ENCODE results near the gene PLEKHO2. TPM values are rescaled to one million over a fixed set of nuclear protein-coding genes. Genes with fewer than 3 reads are reported as not detected.

The PLEKHO2 gene
- total RNA-seq, 1 experiment from 2014 or later = 4.5 TPM

- POLR2A ChIA-PET = no interaction called here
- H3K27me3 Mint-ChIP-seq (ENCODE audit: insufficient read depth, unreplicated experiment) = no peaks in the 10 kb centered on the region
- peaks cover 4% of the 10 kb centered on the region for H3K4me1 Mint-ChIP-seq (ENCODE audit: low read depth, unreplicated experiment)
- H3K4me3 Mint-ChIP-seq (ENCODE audit: unreplicated experiment) = no peak overlapping the region
- H3K27ac Mint-ChIP-seq (ENCODE audit: unreplicated experiment) = no peak overlapping the region
- H3K36me3 Mint-ChIP-seq (ENCODE audit: insufficient read depth, unreplicated experiment) = no peaks in the 10 kb centered on the region
- H3K9me3 ChIP-seq = no peaks in the 10 kb centered on the region
- no TSS peak for BruUV-seq (replicated peaks)
- no peak for TF ChIP-seq CTCF (IDR thresholded peaks at IDR 0.05; ENCODE audit: insufficient read depth in 1 of 2, low read depth in 1 of 2, low read length in 1 of 2, severe bottlenecking in 1 of 2, unreplicated experiment in 1 of 2)
- CTCF ChIA-PET = no interaction called here
- H3K4me3 ChIP-seq (ENCODE audit: low read depth, low read length) = no peak overlapping the region
- no peaks in the 10 kb centered on the region for H3K36me3 ChIP-seq (ENCODE audit: control insufficient read depth, insufficient read depth, low read length)
- intact Hi-C loops (cut with micrococcal nuclease; ENCODE audit: unreplicated experiment) = loop anchor here (10.0 kb wide), 1 partner anchor 83 kb away; no protein-coding TSS in a partner anchor
- H3K27me3 ChIP-seq (replicated peaks; ENCODE audit: control insufficient read depth, insufficient read depth, low read length) = no peaks in the 10 kb centered on the region
- no peak for DNase-seq
- no peaks in the 10 kb centered on the region for H3K9me3 Mint-ChIP-seq (ENCODE audit: unreplicated experiment)
- 0 out of 2 replicates have a peak, but pooled peaks cover 1% of the 10 kb centered on the region for H3K4me1 ChIP-seq
These were observed 20.2 kb downstream of the PLEKHO2 start for GRCh38 chr15:64861960-64862359.

GRCh38 chr15:64862408-64862807 lies 20.7 kb downstream of the PLEKHO2 start:
- CTCF ChIA-PET = no interaction called here
- no peak overlapping the region for H3K4me3 Mint-ChIP-seq (ENCODE audit: unreplicated experiment)
- no peaks in the 10 kb centered on the region for H3K9me3 Mint-ChIP-seq (ENCODE audit: unreplicated experiment)
- H3K36me3 Mint-ChIP-seq (ENCODE audit: insufficient read depth, unreplicated experiment) = no peaks in the 10 kb centered on the region
- no TSS peak for BruUV-seq (replicated peaks)
- H3K27me3 ChIP-seq (replicated peaks; ENCODE audit: control insufficient read depth, insufficient read depth, low read length) = no peaks in the 10 kb centered on the region
- intact Hi-C loops (cut with micrococcal nuclease; ENCODE audit: unreplicated experiment) = loop anchor here (10.0 kb wide), 1 partner anchor 82 kb away; no protein-coding TSS in a partner anchor
- no peaks in the 10 kb centered on the region for H3K9me3 ChIP-seq
- POLR2A ChIA-PET = no interaction called here
- H3K4me1 Mint-ChIP-seq (ENCODE audit: low read depth, unreplicated experiment) = no peaks in the 10 kb centered on the region
- H3K27ac Mint-ChIP-seq (ENCODE audit: unreplicated experiment) = no peak overlapping the region
- H3K36me3 ChIP-seq (ENCODE audit: control insufficient read depth, insufficient read depth, low read length) = no peaks in the 10 kb centered on the region
- H3K4me1 ChIP-seq = no peaks in the 10 kb centered on the region
- DNase-seq = no peak
- H3K27me3 Mint-ChIP-seq (ENCODE audit: insufficient read depth, unreplicated experiment) = no peaks in the 10 kb centered on the region
- H3K4me3 ChIP-seq (ENCODE audit: low read depth, low read length) = no peak overlapping the region
- TF ChIP-seq CTCF (IDR thresholded peaks at IDR 0.05; ENCODE audit: insufficient read depth in 1 of 2, low read depth in 1 of 2, low read length in 1 of 2, severe bottlenecking in 1 of 2, unreplicated experiment in 1 of 2) = no peak

GRCh38 chr15:64864068-64864467 lies 22.4 kb downstream of the PLEKHO2 start:
- POLR2A ChIA-PET = no interaction called here
- Mint-ChIP-seq H3K4me3 (ENCODE audit: unreplicated experiment) (no peak overlapping the region), H3K4me1 (ENCODE audit: low read depth, unreplicated experiment) (no peaks in the 10 kb centered on the region), H3K9me3 (ENCODE audit: unreplicated experiment) (no peaks in the 10 kb centered on the region), H3K27ac (ENCODE audit: unreplicated experiment) (no peak overlapping the region), H3K27me3 (ENCODE audit: insufficient read depth, unreplicated experiment) (no peaks in the 10 kb centered on the region), H3K36me3 (ENCODE audit: insufficient read depth, unreplicated experiment) (no peaks in the 10 kb centered on the region)
- intact Hi-C loops (cut with micrococcal nuclease; ENCODE audit: unreplicated experiment) = loop anchor here (10.0 kb wide), 1 partner anchor 81 kb away; no protein-coding TSS in a partner anchor
- no peak for DNase-seq
- H3K9me3 ChIP-seq = no peaks in the 10 kb centered on the region
- no peak overlapping the region for H3K4me3 ChIP-seq (ENCODE audit: low read depth, low read length)
- no peaks in the 10 kb centered on the region for H3K27me3 ChIP-seq (replicated peaks; ENCODE audit: control insufficient read depth, insufficient read depth, low read length)
- H3K4me1 ChIP-seq = no peaks in the 10 kb centered on the region
- no peak for TF ChIP-seq CTCF (IDR thresholded peaks at IDR 0.05; ENCODE audit: insufficient read depth in 1 of 2, low read depth in 1 of 2, low read length in 1 of 2, severe bottlenecking in 1 of 2, unreplicated experiment in 1 of 2)
- H3K36me3 ChIP-seq (ENCODE audit: control insufficient read depth, insufficient read depth, low read length) = no peaks in the 10 kb centered on the region
- CTCF ChIA-PET = no interaction called here
- BruUV-seq (replicated peaks) = no TSS peak
